PC-3 (cell line): Measurements from ENCODE around the gene CEP68. TPM values are rescaled to one million over a fixed set of nuclear protein-coding genes. Genes with fewer than 3 reads are reported as not detected.
A peak's percentile ranks its signal among the peaks of the same experiment; 100 is the strongest.
"Not testable (repeated sequence)": the region's sequence is repeated elsewhere in the genome, so short reads cannot be mapped to it uniquely, and the experiment has no call there.

Experiments
- ATAC-seq: fragments of 200-7000 bp; cut with Tn5 transposase; 2 replicates; pipeline ENCODE4 v1.9.1; 2020; ENCODE audit warnings: mild to moderate bottlenecking, moderate library complexity
- BruUV-seq: library from RNA; stranded (reverse); fragments of 400-500 nt; replicated peaks from 2 replicates; lab custom pipeline; 2021; lab: Mats Ljungman, UMichigan
- CTCF ChIA-PET: fragments of 300-600 bp; sonication (Branson Sonifier 250); formaldehyde crosslinking; loops from one replicate; lab custom pipeline; 2022; ENCODE audit warnings: antibody characterized with exemption; lab: Charles Lee
- POLR2A ChIA-PET: fragments of 300-600 bp; sonication (Branson Sonifier 250); formaldehyde crosslinking; loops from one replicate; lab custom pipeline; 2022; ENCODE audit warnings: antibody characterized with exemption; ENCODE audit not compliant: unreplicated experiment; lab: Charles Lee
- DNase-seq: peaks from one replicate; pipeline ENCODE4 v3.0.0-alpha.2; 2015
- H2AFZ ChIP-seq: fragments of 300-600 bp; sonication (generic); 2 replicates; pipeline ENCODE4 v1.6.0; 2016; ENCODE audit warnings: antibody characterized with exemption, low read length
- H3F3A ChIP-seq: fragments of 300-600 bp; sonication (generic); one replicate; pipeline ENCODE4 v1.6.0; 2017; ENCODE audit warnings: antibody characterized with exemption, low read length, control low read depth, mild to moderate bottlenecking; ENCODE audit not compliant: unreplicated experiment
- H3K27ac ChIP-seq: fragments of 300-600 bp; sonication (generic); 2 replicates; pipeline ENCODE4 v1.5.1; 2016; ENCODE audit warnings: mild to moderate bottlenecking, low read length
- H3K27me3 ChIP-seq: fragments of 300-600 bp; sonication (generic); 2 replicates; pipeline ENCODE4 v1.6.1; 2016; ENCODE audit warnings: low read length, mixed read lengths
- H3K36me3 ChIP-seq: fragments of 300-600 bp; sonication (generic); 2 replicates; pipeline ENCODE4 v1.6.1; 2016; ENCODE audit warnings: low read depth, mixed run types, low read length, mixed read lengths
- H3K4me1 ChIP-seq: fragments of 300-600 bp; sonication (generic); 2 replicates; pipeline ENCODE4 v1.5.1; 2016; ENCODE audit warnings: low read length; ENCODE audit not compliant: insufficient read depth
- H3K4me2 ChIP-seq: fragments of 300-600 bp; sonication (generic); 2 replicates; pipeline ENCODE4 v1.6.0; 2016; ENCODE audit warnings: low read length
- H3K4me3 ChIP-seq: fragments of 300-600 bp; sonication (generic); 2 replicates; pipeline ENCODE4 v1.5.1; 2016; ENCODE audit warnings: mild to moderate bottlenecking, low read length, mixed read lengths
- H3K79me2 ChIP-seq: fragments of 300-600 bp; sonication (generic); 2 replicates; pipeline ENCODE4 v1.6.1; 2017; ENCODE audit warnings: low read length, mixed read lengths
- H3K9ac ChIP-seq: fragments of 300-600 bp; sonication (generic); 2 replicates; pipeline ENCODE4 v1.6.0; 2016; ENCODE audit warnings: mild to moderate bottlenecking, low read length
- H3K9me2 ChIP-seq: fragments of 300-600 bp; sonication (generic); replicated peaks from 2 replicates; pipeline ENCODE4 v1.6.1; 2016; ENCODE audit warnings: mixed run types, low read length, mixed read lengths
- H3K9me3 ChIP-seq: fragments of 300-600 bp; sonication (generic); 2 replicates; pipeline ENCODE4 v1.6.1; 2016; ENCODE audit warnings: low read length, mixed read lengths
- H4K20me1 ChIP-seq: fragments of 300-600 bp; sonication (generic); 2 replicates; pipeline ENCODE4 v1.6.1; 2016; ENCODE audit warnings: low read length, mixed read lengths
- CTCF ChIP-seq: fragments of 300-600 bp; sonication (generic); conservative IDR thresholded peaks from 2 replicates; pipeline ENCODE4 v1.5.1; 2017; ENCODE audit warnings: antibody characterized with exemption, low read depth, mild to moderate bottlenecking, low read length
- EZH2phosphoT487 ChIP-seq: fragments of 300-600 bp; sonication (generic); IDR thresholded peaks from 2 replicates; pipeline ENCODE4 v1.6.1; 2018; ENCODE audit warnings: mild to moderate bottlenecking, antibody characterized with exemption, low read length, borderline replicate concordance
- intact Hi-C: fragments of 100-400 bp; cut with micrococcal nuclease; formaldehyde crosslinking; loops from 2 replicates; pipeline ENCODE4 v1.9.0; 2023
- total RNA-seq: library from RNA; depleted of rRNA; stranded (reverse); fragments of >200 nt; gene quantifications from 2 replicates; pipeline ENCODE4 v1.2.3, GENCODE V29; 2014

The CEP68 gene
- total RNA-seq, 1 experiment from 2014 or later = 3.4 TPM

- no peaks in the 10 kb centered on the region for H3K9me2 ChIP-seq
- H3K9ac ChIP-seq = no peak overlapping the region
- H3K9me3 ChIP-seq = no peaks in the 10 kb centered on the region
- intact Hi-C loops = no loop called here
- peak overlapping the region; percentile 75 for H3K4me2 ChIP-seq
- peak overlapping the region; percentile 8; the same call in 1 of the 2 replicates for H3K27ac ChIP-seq
- H4K20me1 ChIP-seq = no peaks in the 10 kb centered on the region
- peaks cover 17% of the 10 kb centered on the region for H3K4me1 ChIP-seq
- no peak for TF ChIP-seq EZH2phosphoT487
- ChIA-PET POLR2A (no interaction called here), CTCF (interaction anchor here (0.9 to 1.3 kb wide), 2 partner anchors 15 to 114 kb away, joined by 3 to 7 read pairs; no protein-coding TSS in a partner anchor)
- H3K27me3 ChIP-seq = no peaks in the 10 kb centered on the region
- no peaks in the 10 kb centered on the region for H3K79me2 ChIP-seq
- no TSS peak for BruUV-seq
- peak; percentile 38 for DNase-seq
- peak; percentile 35 for ATAC-seq
- H3F3A ChIP-seq = no peaks in the 10 kb centered on the region
- H3K36me3 ChIP-seq = no peaks in the 10 kb centered on the region
- H2AFZ ChIP-seq = peak overlapping the region; percentile 28
- H3K4me3 ChIP-seq = peak overlapping the region; percentile 34; the same call in 1 of the 2 replicates
Measured at GRCh38 chr2:65032019-65032975, 23.9 kb upstream of the CEP68 start.

- intact Hi-C loops = no loop called here
Measured at GRCh38 chr2:65033178-65033577, 23.0 kb upstream of the CEP68 start.

GRCh38 chr2:65033667-65034066, 22.5 kb upstream of the CEP68 start:
- H3K27ac ChIP-seq, DNase-seq, H3K9ac ChIP-seq, H2AFZ ChIP-seq, H3K36me3 ChIP-seq, BruUV-seq, H3F3A ChIP-seq, H3K4me3 ChIP-seq, POLR2A ChIA-PET, ATAC-seq, intact Hi-C loops, H3K9me3 ChIP-seq, H3K79me2 ChIP-seq, H3K27me3 ChIP-seq, H3K9me2 ChIP-seq, H3K4me2 ChIP-seq, H4K20me1 ChIP-seq: not testable (repeated sequence)
- H3K4me1 ChIP-seq = peaks cover 17% of the 10 kb centered on the region
- CTCF ChIA-PET = interaction anchor here (0.9 to 1.4 kb wide), 2 partner anchors 16 to 116 kb away, joined by 3 to 4 read pairs; no protein-coding TSS in a partner anchor

More at GRCh38 chr2:65033178-65033577, 23.0 kb upstream of the CEP68 start:
- Histone ChIP-seq H3K27me3 (no peaks in the 10 kb centered on the region), H3K79me2 (no peaks in the 10 kb centered on the region), H3K36me3 (no peaks in the 10 kb centered on the region), H3K4me3 (no peak overlapping the region), H3F3A (no peaks in the 10 kb centered on the region), H3K4me1 (peaks cover 17% of the 10 kb centered on the region), H3K9me2 (no peaks in the 10 kb centered on the region), H2AFZ (no peak overlapping the region), H4K20me1 (no peaks in the 10 kb centered on the region), H3K9ac (no peak overlapping the region), H3K4me2 (no peak overlapping the region), H3K9me3 (no peaks in the 10 kb centered on the region), H3K27ac (no peak overlapping the region)
- 0 out of 2 replicates have a peak, but pooled peaks have one; percentile 10 for ATAC-seq
- DNase-seq = peak; percentile 39
- no TSS peak for BruUV-seq
- POLR2A ChIA-PET = no interaction called here
- no peak for TF ChIP-seq EZH2phosphoT487
- peak; percentile 49 for TF ChIP-seq CTCF
- CTCF ChIA-PET = interaction anchor here (1.4 kb wide), 1 partner anchor 115 kb away, joined by 4 read pairs; no protein-coding TSS in a partner anchor
